Measurements from ENCODE around the gene FAM83G.
"Not testable (repeated sequence)": the region's sequence is repeated elsewhere in the genome, so short reads cannot be mapped to it uniquely, and the experiment has no call there.

The FAM83G gene

GRCh38 chr17:19023209-19023999 lies 18.8 kb upstream of the FAM83G start:
- DNase-seq (ENCODE audit: low read depth): no peak

DNA sequence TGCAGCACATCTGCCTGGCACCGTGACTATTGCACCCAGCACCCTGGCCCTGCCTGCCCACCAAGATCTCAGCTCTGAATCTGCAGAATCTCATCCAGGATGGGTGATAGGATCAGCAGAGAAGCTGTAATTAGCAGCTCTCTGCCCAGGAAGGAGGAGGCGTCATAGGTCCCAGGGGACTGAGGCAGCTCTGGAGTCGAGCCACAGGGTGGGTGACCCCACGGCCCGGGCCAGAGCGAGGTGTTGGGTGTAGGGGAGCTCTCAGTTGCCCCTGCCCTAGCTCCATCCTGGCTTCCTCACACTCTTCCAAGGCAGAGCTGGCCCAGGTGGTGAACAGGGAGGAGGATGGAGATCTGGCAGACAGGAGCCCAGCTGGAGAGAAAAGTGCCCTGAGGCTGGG lies 18.2 kb upstream of the FAM83G start:
- no peak for DNase-seq (ENCODE audit: low read depth)

DNA sequence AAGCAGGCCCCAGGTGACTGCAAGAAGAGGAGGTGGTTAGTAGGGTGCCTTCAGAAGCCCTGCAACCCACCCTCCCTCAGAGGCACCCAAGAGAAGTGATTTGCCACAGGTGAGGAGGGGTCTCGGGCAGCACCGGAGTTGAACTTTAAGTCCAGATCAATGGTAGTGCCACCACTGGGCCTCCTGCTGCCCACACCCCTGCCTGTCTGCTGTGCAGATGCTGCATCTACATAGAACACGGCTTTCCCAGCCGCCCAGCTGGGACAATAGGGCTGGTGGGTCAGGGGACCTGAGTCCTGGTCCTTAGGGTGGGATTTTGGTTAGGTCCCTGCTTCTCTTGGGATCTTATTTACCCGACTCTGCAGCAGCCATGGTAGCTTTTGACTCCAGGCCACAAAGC lies 17.6 kb upstream of the FAM83G start:
- DNase-seq (ENCODE audit: low read depth): no peak

GRCh38 chr17:19021622-19022083 lies 17.1 kb upstream of the FAM83G start:
- no peak for DNase-seq (ENCODE audit: low read depth)

DNA sequence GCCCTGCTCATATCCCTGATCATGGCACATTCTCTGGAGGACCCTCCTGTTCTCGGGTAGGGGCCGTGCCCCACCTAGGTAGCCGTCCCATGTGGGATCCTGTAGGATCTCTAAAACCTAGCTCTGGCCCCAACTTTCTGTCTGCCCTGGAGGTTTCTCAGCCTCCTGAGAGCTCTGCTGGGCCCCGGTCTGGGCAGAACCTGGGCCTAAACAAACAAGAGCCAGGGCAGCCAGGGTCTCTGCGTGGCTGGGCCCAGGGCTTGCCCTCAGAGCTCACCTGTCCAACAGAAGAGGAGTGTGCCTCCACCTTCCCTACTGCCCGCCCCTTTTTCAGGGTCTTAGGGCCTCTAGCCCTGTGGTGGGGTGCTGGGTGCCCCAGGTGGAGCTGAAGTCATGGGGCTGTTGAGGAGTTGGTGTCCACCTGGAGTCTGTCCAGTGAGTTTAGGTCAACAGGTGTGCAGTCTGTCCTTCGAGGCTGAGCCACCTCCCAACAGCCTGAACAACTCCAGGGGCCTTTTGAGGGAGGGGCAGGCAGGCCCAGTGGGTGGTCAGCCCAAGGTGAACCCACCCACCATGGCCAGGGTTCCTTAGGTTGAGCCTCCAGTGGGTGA lies 16.6 kb upstream of the FAM83G start:
- DNase-seq (ENCODE audit: low read depth): not testable (repeated sequence)

GRCh38 chr17:19020016-19020415 lies 15.5 kb upstream of the FAM83G start:
- no peak for DNase-seq (ENCODE audit: low read depth)

DNA sequence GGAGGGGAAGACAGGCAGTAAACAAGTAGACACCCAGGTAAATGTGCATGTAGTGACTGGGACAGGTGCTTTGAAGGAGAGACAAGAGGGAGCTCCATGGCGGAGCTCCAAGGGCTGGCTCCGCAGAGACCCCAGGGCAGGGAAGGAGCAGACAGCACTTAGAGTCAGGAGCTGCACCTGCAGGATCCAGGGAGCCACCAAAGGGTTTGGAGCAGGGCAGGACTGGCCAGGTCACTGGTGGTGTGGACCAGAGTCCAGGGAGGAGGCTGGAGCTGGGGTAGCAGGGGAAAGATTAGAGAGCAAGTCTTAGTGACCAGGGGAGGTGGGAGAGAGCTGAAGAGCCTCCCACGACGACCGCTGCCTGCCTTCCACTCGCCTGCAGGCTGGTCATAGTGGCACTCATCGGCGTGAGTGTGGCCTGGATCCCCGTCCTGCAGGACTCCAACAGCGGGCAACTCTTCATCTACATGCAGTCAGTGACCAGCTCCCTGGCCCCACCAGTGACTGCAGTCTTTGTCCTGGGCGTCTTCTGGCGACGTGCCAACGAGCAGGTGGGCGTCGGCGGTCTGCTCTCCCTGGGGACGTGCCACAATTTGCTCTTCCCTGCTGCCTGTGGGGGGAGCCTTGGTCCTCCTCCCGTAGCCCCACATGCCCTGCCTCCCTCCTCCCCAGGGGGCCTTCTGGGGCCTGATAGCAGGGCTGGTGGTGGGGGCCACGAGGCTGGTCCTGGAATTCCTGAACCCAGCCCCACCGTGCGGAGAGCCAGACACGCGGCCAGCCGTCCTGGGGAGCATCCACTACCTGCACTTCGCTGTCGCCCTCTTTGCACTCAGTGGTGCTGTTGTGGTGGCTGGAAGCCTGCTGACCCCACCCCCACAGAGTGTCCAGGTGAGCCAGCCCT lies 14.7 kb upstream of the FAM83G start:
- DNase-seq (ENCODE audit: low read depth): no peak

DNA sequence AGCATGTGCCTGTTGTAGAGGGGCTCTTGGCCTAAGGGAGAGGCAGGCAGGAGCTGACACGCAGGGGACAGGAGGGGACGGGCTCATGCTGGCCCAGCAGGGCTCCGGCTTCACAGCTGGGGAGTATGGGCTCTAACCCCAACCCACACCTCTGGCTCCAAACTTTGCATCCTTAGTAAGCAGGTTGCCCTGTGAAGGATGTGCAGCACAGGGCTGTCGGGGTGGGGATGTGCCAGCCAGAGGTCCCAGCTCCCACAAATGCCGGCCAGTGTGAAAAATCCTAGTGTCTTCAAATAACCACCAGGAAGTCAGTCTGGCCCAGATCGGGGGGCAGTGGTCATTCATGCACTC lies 14.0 kb upstream of the FAM83G start:
- DNase-seq (ENCODE audit: low read depth): no peak

- DNase-seq (ENCODE audit: low read depth): no peak
Measured at GRCh38 chr17:19017804-19018599, 13.4 kb upstream of the FAM83G start.

GRCh38 chr17:19017401-19017800 lies 12.8 kb upstream of the FAM83G start:
- no peak for DNase-seq (ENCODE audit: low read depth)

- DNase-seq (ENCODE audit: low read depth): no peak
Measured at GRCh38 chr17:19016881-19017280, 12.3 kb upstream of the FAM83G start.

DNA sequence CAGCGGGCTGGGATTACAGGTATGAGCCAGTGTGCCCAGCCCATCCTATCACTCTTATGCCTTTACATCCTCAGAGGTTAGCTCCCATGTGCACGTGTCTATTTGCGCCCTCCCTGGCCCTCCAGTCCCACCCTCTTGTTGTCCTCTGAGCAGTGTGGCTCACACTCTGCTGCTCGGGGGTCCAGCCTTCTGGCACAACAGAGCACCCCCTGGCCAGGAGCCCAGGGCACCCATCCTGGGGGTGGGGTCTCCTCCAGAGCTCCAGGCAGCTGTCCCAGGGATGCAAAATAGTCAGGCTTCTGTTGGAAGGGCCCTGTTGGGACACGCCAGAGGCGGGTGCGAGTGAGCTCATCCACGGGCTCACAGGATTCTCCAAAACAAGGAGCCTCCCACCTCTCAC lies 11.7 kb upstream of the FAM83G start:
- no peak for DNase-seq (ENCODE audit: low read depth)

GRCh38 chr17:19015428-19015827 lies 10.9 kb upstream of the FAM83G start:
- DNase-seq (ENCODE audit: low read depth): no peak

DNA sequence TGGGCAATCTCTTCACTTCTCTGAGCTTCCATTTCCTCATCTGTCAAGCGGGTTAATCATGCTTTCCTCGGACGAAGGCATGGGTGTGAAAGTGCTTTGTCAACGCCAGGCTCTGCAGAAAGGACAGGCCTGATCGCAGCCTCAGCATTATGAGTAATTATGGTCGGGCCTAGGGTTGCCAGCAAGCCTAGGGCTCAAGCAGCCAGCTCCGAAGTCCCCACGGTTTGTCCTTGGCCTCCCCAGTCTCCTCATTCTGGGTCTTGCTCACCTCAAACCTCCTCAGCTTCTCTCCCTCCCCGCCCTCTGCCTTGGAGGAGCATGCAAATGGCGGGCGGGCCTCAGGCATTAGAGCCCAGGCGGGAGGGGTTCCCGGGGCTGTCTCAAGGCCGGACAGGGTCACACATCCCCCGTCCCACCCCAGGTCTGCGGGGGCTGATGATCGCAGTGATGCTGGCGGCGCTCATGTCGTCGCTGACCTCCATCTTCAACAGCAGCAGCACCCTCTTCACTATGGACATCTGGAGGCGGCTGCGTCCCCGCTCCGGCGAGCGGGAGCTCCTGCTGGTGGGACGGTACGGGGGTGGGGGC lies 10.2 kb upstream of the FAM83G start:
- no peak for DNase-seq (ENCODE audit: low read depth)

DNA sequence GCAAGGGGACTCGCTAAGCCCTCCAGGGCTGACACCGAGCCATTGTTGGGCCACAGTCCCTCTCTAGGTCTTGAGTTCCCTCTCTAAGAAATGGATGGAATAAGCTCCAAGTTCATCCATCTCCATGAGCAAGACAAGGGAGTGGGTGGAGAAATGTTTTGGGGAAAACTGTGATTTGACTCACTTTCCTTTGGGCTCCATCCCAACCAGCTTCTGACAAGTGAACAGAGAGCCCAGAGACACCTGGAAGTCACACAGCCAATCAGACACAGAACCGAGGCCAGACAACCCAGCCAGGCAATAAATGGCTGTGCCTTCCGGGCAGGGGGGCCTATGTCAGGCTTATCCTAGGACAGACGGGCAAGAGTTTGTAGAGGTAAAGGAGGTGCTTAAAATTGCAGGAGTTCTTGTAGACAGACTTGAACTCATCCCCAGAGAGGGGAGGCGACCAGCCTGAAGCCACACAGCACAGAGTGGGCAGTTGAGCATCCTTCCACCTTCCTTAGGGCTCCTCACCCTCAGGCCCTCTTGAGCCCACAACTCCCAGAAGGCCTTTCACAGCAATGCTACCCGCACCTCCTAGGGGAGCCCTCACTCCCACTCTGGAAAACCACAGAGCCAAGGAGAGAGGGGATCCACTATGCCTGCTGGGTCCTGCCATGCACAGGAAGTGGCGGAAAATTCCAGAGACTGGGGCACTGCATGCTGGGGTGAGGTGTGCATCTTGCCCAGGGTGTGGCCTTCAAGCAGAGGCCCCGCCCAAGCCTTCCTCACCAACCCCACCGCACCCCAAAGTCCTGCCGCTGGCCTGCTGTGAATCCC lies 9.5 kb upstream of the FAM83G start:
- DNase-seq (ENCODE audit: low read depth): no peak

DNA sequence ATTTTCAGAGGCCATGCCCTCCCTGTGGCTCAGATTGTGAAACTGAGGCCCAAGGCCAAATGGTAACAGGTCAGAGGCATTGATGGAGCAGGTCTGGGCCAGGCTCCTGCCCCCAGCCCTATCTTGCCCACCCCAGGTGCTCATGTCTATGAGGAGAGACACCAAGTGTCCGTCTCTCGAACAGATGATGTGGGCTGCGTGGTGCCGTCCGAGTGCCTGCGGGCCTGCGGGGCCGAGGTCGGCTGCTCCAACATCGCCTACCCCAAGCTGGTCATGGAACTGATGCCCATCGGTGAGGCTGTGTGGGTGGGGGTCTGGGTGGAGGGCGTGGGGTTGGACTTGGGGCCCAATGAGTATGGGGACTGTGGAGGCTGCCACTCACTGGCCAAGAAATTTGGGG lies 8.7 kb upstream of the FAM83G start:
- DNase-seq (ENCODE audit: low read depth): no peak

DNA sequence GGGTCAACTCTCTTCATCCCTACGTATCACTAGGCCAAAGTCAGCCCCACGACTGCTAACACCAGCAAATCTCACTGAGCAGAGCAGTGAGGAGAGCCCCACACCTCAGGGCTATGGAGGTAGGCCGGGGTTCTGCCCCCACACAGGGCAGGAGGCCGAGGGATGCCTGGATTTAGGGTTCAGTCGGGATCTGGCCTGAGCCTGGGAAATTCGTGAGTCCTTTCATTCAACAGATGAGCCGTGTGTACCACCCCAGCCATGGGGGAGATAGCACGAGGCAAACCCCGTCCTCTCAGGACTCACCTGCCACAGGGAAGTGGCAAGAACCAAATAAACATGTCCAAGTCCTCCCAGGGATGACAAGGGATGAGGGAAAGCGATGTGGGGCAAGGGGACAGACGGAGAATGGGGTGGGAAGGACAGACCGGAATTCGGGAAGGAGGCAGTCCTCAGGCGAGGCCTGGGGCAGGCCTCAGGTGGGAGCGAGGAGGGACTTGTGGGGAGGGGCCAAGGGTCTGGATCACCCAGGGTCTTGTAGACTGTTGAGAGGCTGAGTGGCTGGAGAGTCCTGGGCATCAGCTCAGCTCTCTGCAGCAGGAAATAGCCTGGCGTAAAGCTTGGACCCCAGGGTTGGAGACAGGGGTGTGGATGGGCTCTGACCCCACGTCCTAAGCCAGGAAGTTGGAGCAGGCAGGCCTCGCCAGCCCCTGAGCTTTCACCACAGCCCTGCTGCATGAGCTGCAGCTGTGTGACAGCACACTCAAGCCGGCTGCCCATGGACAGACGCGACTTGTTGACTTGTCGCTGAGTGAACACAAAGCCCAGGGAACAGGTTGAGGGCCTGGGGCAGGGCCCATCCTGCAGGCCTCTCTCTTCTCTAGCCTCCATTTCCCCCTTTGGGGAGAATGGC lies 7.9 kb upstream of the FAM83G start:
- no peak for DNase-seq (ENCODE audit: low read depth)

GRCh38 chr17:19011581-19011980 lies 7.0 kb upstream of the FAM83G start:
- DNase-seq (ENCODE audit: low read depth): no peak

DNA sequence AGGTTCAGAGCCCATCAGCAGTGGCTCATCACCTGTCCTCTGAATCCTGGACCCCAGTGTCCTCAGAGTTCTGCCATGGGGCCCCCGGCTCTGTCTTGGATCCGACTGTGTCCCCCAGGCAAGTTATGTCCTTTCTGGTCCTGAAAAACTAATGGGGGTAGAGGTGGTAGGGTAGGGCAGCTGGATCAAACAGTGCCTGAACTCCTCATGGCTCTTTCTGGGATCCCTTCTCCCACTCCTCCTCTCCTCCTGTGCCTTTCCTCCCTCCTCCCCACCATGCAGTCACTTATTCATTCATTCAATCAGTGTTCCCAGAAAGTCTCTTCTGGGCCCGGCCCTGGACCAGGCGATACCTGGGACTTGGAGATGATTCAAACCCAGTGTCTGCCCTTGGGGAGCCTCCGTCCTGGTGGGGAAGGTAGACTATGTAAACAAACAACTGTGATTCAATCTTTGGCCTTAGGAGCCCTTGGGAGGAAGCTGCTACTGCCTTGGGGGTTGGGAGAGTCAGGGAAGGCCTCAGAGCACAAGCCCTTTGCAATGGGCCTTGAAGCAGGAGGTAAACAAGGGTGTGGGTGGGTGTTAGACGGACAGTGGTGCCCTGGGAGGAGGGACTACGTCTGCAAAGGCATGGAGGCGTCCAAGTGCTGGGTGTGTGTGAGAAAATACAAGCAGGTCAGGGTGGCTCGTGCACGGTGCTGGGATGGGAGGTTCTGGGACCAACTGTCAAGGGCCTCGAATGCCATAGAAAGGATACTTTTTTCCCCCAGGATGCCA lies 6.4 kb upstream of the FAM83G start:
- no peak for DNase-seq (ENCODE audit: low read depth)

All from stimulated activated CD8-positive, alpha-beta memory T cell treated with anti-CD3 and anti-CD28 coated beads, Interleukin-4, amount 100 ng/mL, for 24 hours (primary cell).